Fibroblast of peridontal ligament (primary cell): ENCODE measurements around the gene PRORP.
"Not testable (repeated sequence)": the region's sequence is repeated elsewhere in the genome, so short reads cannot be mapped to it uniquely, and the experiment has no call there.

Experiments used
- DNase-seq: peaks from one replicate; pipeline ENCODE4 v3.0.0-alpha.2; 2010; ENCODE audit errors: extremely low read depth

The PRORP gene

GRCh38 chr14:35138585-35138984 lies 16.2 kb downstream of the PRORP start:
- no peak for DNase-seq

GRCh38 chr14:35140718-35141581 lies 18.6 kb downstream of the PRORP start:
- peak; percentile 70 for DNase-seq

- no peak for DNase-seq
Observed at GRCh38 chr14:35144029-35144428, 21.7 kb downstream of the PRORP start.

- DNase-seq = no peak
Observed at GRCh38 chr14:35146711-35147149, 24.4 kb downstream of the PRORP start.

- DNase-seq = no peak
Observed at GRCh38 chr14:35147186-35147585, 24.8 kb downstream of the PRORP start.

GRCh38 chr14:35147711-35148110 lies 25.4 kb downstream of the PRORP start:
- no peak for DNase-seq

- no peak for DNase-seq
Observed at GRCh38 chr14:35149239-35149638, 26.9 kb downstream of the PRORP start.

- DNase-seq = not testable (repeated sequence)
Observed at GRCh38 chr14:35152531-35152930, 30.2 kb downstream of the PRORP start.

GRCh38 chr14:35154016-35154415 lies 31.7 kb downstream of the PRORP start:
- no peak for DNase-seq

GRCh38 chr14:35155962-35156361 lies 33.6 kb downstream of the PRORP start:
- DNase-seq = peak; percentile 47

GRCh38 chr14:35158491-35158890 lies 36.1 kb downstream of the PRORP start:
- no peak for DNase-seq

GRCh38 chr14:35158951-35159653 lies 36.8 kb downstream of the PRORP start:
- DNase-seq = no peak

GRCh38 chr14:35159742-35160409 lies 37.5 kb downstream of the PRORP start:
- peak; percentile 93 for DNase-seq

- no peak for DNase-seq
Observed at GRCh38 chr14:35161231-35161630, 38.9 kb downstream of the PRORP start.

- no peak for DNase-seq
Observed at GRCh38 chr14:35163384-35163783, 41.0 kb downstream of the PRORP start.

GRCh38 chr14:35164849-35165248 lies 42.5 kb downstream of the PRORP start:
- no peak for DNase-seq

GRCh38 chr14:35167496-35167895 lies 45.1 kb downstream of the PRORP start:
- no peak for DNase-seq
